Measurements from ENCODE around the gene CAPZA1. TPM values are rescaled to one million over a fixed set of nuclear protein-coding genes. Genes with fewer than 3 reads are reported as not detected.

CAPZA1 gene
- total RNA-seq, 1 donor from 2014 or later = 35.3 TPM

DNA sequence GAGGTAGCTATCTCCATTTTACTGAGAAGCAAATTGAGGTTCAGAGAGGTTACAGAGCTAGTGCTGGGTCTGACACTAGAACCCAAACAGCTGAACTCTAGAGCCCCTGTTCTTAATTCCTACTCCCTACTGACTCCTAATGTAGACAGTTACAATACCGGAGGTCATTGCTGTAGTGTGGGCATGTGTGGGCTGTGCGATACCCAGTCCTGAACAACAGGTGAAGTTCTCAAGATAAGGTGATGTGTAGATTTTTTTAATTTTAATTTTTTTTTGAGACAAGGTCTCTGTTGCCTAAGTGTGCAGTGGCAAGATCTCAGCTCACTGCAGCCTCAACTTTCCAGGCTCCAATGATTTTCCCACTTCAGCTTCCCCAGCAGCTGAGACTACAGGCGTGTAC is 88.9 kb downstream of the CAPZA1 start:
- DNase-seq (ENCODE audit: low spot score) = no peak
- intact Hi-C loops (cut with DNase I) = no loop called here

DNA sequence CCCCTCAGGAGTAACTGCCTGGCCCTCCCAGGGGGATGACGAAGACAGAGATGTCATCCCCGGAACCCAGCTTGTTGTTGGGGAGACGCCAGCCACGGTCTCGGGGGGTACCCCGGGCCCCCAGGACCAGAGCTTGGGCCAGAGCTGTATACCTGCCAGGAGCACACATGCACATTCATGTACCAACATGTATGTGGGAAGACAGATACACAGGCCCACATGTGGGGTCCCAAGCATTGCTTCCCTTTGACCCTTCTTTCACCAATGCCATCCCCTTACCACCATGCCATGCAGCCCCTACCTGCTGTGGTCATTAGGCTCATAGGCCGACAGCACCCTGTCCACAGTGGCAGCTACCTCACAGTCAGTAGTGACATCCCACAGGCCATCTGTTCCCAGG is 90.5 kb downstream of the CAPZA1 start:
- intact Hi-C loops (cut with DNase I) = no loop called here
- DNase-seq (ENCODE audit: low spot score) = no peak

DNA sequence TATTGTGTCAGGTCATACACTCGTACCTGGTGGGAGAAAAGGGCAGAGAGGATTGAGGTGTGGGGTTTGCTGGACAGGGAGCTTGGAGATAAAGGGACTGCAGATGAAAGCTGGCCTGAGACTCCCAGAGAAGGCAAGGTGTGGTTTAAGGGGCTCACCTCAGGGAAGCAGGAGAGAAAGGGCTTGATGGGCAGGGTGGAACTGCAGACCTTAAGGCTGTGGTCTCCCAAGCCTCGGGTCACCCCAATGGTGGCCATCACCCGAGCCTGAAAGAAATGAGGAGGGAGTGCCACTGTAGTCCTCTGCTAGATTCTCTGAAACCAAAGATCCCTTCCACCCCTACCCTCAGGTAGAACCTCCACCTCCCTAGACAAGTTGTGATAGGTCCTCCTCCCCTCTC is 91.0 kb downstream of the CAPZA1 start:
- DNase-seq (ENCODE audit: low spot score) = peak; percentile 9
- intact Hi-C loops (cut with DNase I) = no loop called here

DNA sequence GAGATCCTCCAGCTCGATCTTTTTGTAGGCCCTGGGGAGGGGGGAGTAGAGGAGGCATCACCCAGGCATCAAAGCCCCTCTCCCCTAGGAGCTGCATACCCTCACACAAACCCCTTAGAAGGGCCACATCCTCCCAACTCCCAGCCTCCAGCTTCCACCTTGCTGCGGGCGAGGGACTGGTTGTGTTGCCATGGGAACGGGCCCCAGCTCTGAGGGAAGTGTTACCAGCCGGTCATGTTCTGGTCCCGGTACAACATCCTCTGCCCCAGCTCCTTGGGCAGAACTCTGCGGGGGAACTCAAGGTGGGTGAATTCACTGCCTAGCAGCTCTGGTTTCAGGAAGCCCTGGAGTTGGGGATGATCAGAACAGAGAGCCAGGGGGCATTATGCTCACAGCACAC is 91.4 kb downstream of the CAPZA1 start:
- peak; percentile 59 for DNase-seq (ENCODE audit: low spot score)
- intact Hi-C loops (cut with DNase I) = no loop called here

DNA sequence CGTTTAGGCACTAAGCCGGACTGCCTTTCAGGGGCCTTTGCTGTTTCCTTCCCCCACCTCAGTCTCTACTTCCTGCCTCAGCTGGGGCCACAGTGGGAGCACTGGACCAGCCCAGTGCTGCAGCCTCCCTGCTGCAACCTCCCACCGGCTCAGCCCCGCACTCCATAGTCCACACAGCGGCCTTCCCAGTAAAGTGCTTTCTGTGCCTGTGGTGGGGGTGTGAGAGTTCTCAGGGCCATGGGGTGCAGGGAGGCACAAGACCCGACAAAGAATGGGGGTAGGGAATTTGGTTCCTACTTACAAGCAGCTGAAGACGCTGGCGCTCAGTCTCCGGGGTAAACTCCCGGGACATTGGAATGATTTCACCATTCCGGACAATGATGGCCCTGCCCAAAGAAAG is 92.0 kb downstream of the CAPZA1 start:
- intact Hi-C loops (cut with DNase I) = no loop called here

DNA sequence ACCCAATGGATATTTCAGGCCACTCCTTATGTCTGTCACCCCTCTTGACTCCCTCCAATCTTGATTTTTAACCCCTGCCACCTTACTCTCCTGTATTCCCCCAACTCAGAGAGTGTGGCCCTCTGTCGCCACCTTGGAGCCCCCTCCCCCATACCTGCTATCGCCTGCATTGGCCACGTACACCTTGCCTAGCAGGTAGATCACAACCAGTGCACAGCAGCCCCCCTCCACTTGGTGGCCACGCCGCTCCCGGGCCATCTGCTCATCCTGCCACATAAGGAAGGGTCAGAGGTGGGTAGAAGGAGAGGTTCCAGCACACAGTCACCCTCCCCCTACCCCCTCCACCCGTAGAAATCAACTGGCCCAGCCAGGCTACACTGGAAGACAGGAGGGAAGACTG is 92.6 kb downstream of the CAPZA1 start:
- intact Hi-C loops (cut with DNase I) = no loop called here
- peak; percentile 59 for DNase-seq (ENCODE audit: low spot score)

More for the DNA sequence above, 92.0 kb downstream of the CAPZA1 start:
- peak; percentile 60 for DNase-seq (ENCODE audit: low spot score)

DNA sequence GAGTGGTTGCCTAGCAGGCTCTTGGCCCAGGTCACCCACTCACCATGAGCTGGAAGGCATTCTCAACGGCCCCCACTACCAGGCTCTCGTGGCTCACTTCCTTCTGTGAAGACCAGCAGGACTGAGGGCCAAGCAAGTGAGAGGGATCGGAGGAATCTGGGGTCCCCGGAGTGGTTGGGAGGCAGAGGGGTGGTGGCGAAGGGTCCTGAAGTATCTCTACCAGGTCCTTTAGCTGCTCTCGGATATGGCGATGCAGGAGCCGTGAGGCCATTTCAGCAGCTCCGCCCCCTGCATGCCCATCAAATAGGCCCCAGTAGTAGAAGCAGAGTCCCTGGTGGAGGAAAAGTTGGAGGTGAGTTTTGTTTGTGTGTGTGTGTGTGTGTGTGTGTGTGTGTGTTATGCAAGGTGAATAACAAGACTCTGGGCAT is 93.1 kb downstream of the CAPZA1 start:
- intact Hi-C loops (cut with DNase I) = no loop called here
- peak; percentile 68 for DNase-seq (ENCODE audit: low spot score)

DNA sequence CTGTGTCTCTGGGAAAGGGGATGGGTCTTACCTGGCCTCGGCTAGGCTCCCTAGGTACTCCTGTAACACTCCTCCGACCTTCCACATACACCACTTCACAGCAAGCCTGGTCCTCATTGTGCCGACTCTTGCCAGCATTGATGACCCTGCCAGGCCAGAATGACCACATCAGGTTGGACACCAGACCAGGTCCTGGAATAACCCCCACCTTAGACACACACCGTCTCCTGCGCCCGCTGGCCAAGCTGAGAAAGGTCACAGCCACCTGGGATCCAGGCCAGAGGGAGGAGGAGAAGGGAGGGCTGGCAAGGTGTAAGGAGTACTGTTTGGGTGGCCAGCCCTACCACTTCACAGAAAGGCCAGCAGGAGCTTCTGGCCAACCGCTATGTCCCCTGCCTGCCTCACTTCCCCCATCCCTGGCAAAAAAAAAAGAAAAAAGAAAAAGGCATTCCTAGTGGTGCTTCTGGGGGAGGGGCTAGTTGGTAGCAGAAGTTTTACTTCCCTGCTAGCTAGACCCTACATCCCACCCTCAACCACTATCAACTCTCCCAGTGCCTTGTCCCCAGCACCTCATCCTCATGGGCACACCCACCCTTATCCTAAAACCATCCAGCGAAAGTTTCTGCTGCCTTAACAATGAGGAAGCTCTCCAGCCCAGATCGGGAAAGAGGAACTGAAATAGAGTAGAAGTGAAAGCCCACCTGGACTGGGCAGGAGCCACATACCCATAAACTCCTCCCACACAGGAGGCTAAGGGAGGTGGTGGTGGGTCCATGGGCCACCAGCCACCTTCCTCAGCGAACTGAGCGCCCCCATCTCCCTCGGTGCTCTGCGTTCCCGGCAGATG is 94.1 kb downstream of the CAPZA1 start:
- DNase-seq (ENCODE audit: low spot score) = peak; percentile 73
- intact Hi-C loops (cut with DNase I) = loop anchor here (2.0 kb wide), 1 partner anchor 323 kb away; no protein-coding TSS in a partner anchor

DNA sequence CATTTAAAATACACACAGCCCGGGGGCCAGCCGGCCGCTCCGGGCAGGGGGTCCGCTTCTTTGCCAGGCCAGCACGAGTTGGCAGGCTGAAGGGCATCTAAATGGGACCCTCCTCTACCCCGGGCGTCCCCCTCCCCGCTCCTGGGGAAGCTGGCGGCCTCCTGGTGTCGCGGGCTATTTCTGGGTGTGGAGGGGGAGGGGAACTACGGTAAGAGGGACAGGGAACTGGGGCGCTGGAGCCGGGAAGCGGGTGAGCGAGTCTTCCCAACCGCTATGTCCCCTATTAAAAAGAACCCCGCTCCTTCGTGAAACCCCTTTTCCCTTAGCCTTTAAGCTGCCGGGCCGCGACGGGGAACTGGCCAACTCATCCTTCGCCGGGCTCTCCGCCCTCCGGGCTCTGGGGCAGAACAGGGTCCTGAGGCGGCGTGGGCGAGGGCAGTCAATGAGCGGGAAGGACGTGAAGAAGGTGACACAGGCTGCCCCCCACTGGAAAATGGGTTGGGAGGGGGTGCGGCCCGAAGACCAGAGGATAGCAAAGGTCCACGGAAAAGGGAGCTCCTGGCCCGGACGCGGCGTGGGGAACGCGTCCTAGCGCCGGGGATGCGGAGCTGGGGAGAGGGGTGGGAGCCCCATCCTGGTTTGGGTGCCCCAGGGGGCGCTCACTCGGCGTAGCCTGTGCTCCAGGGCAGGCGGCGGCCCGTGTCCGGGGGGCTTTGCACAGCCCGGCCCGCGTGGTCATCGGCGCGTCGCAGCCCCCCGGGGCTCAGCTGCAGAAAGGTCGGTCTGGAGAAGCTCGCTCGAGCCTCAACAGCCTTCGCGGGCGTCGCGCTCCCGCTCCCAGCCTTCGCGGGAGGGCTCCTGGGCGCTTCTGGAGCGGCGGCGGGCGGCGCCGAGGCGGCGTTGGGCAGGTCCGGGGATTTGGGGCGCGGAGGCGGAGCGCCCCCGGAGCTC is 95.0 kb downstream of the CAPZA1 start:
- DNase-seq (ENCODE audit: low spot score) = peak; percentile 76
- intact Hi-C loops (cut with DNase I) = loop anchor here (1.0 to 5.0 kb wide), 4 partner anchors 14 to 324 kb away; partner anchors contain the start of gene SLC16A1

DNA sequence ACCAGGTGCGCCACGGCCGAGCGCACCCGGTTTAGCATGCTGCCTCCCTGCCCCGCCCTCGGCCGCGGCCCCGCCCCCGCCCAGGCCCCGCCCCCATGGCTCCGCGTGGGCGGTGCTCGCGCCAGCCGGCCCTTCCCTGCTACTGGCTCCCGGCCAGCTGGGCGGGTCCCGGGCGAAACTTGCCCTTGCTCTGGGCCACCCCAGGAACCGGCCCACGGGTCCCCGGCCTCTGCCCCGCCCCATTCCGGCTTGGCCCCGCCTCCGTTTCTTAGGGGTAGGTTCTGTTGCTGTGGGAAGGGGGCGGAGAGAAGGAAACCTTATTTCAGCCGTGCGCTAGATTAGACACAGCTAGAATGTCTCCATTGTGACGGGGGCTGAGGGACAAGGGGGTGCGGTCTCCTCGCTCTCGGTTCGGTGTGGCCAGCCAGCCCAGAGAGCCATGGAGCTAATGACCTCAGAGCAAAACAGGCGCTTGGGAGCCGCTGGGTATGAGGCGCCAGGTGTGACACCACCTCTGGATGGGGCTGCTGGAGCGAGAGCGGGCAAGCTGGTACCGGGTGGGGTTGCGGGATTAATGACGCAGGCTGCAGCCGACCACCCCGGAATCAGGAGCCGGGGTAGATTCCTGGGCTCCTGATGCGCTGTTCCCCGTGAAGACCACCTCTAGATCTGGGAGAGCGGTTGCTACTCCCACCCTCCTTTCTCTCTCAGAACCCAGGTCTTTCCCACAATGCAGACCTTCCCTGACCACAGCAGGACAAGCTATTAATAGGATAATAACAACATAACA is 95.8 kb downstream of the CAPZA1 start, which contains the start of gene PPM1J:
Gene PPM1J, minus strand, starts transcription at position 69 of the 790 bp plus-strand sequence. Its CDS starts 31 bp downstream, at position 38.
- DNase-seq (ENCODE audit: low spot score) = peak; percentile 99
- intact Hi-C loops (cut with DNase I) = loop anchor here (1.0 to 5.0 kb wide), 6 partner anchors 15 to 357 kb away; partner anchors contain the start of genes LRIG2 and SLC16A1

DNA sequence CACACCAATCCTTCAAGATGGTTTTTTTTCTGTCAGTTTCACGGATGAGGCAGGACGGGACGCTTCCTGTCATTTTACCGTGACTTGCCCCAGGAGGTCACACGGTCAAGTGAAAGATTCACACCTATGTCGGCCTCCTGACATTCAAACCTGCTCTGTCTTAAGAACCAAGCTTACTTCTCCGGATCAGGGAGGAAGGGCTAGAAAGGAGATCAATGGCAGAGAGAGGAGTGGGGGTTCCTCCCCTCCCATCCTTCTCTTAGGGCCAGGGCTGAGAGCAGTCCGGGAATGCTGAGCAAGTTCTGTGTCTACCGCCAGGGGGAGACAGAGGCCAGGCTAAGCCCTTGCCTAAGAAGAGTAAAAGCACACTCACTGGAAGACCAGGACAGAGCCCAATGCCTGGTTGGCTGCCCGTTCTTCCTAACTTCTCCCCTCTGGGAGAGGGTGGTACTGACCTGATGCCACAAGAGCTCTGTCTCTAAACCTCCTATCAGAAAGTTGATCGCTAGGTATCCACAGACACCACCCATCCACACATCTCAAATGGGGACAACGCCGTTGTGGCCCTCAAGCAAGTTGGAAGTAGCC is 96.6 kb downstream of the CAPZA1 start:
- intact Hi-C loops (cut with DNase I) = loop anchor here (1.0 to 5.0 kb wide), 4 partner anchors 161 to 357 kb away; partner anchors contain the start of genes LRIG2 and SLC16A1
- peak; percentile 91 for DNase-seq (ENCODE audit: low spot score)

DNA sequence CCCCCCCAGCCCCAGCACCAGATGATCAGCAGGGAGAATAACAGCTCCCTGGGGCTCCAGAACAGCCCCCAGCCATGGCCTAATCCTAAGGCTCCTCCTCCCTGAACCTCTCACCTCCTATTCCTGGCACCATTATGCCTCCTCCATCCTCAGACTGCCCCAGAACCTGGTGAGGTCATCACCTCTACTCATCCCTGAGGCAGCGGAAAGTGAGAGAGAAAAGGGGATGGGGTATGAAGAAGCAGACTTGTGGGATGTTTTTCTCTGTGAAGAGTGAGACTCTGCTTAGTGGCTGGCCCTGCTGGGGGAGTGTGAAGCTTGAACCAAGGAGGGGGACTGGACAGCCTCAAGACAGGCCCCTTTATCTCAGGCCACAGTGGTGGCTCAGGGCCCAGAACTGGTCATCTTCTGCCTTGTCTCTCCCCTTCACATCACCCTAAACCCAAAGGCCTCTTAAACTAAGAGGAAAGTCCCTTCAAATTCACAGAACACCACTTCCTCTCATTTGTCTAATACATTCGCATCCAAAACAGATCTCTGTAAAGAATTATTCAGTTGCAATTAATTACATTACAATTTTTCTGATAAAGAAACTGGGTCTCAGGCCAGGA is 97.7 kb downstream of the CAPZA1 start:
- no peak for DNase-seq (ENCODE audit: low spot score)
- intact Hi-C loops (cut with DNase I) = loop anchor here (2.0 to 5.0 kb wide), 3 partner anchors 160 to 355 kb away; partner anchors contain the start of genes LRIG2 and SLC16A1

DNA sequence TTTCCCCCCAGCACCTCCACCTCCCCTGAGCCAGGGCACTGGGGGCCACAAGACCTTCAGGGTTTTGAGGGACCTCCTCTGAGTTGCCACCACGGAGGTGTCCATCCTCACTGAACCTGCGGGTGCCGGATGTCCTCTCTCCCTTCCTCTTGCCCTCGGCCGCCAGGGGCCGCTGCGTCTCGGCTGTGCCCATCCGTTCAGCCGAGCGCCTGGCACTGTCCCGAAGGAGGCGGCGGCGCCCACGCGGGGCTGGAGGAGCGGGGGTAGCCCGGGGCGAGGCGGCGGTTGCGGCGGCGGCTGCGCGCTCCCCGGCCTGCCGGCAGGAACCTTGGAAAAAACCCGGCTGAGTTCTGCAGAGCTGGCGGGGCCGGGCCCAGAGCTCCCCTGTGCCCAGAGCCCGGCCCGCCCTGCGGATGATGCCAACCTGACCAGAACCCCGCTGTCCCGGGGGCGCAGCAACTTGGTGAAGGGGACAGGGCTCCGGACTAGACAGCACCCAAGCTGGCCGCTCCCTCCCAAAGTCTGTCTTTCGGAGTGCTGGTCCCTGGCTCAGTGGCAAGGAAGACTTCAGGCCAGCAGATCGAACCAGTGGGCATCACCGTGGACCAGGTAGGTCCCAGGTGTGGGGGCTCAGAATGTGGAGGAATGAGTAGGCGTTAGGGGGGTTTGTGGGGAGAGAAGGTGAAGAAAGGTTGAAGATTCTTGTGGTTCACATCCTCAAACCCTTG is 99.2 kb downstream of the CAPZA1 start:
- intact Hi-C loops (cut with DNase I) = loop anchor here (1.0 to 5.0 kb wide), 3 partner anchors 85 to 238 kb away; partner anchors contain the start of gene SLC16A1
- DNase-seq (ENCODE audit: low spot score) = peak; percentile 92

DNA sequence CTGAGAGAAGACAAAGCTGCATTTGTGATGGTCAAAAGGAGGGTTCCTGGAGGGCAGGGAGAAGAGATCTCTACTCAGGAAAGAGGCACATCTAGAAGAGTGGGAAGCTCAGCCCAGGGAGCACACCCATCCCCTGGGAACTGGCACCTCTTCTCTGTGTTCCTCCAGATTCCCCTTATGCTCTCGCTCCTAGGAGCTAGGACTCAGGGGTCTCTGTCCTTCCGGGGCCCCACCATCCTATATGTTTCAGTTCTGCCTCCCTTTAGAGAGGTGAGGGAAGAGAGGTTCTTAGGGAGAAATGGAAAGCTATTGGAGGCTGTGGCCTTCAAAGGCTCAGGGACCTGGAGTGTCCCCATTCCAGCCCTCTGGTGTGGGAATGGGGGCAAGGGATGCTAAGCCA is 100.1 kb downstream of the CAPZA1 start:
- DNase-seq (ENCODE audit: low spot score) = no peak

DNA sequence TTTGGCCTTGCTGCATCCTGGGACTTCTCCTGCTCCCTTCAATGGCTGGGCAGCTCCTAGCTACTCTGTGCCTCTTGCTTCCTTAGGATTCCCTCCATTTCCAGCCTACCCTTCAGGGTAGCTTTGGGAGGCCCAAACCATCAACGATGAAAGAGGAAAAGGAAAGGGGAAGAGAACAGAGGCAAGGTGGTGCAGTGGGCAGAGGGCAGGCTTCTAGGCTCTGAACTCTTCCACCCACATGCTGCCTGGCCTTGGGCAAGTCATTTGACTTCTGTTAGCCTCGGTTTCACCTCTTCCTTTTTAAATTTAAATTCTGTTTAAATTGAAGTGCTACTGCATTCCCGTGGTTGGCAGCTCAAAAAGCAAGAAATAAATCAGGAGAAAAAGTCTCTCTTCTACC is 101.2 kb downstream of the CAPZA1 start:
- DNase-seq (ENCODE audit: low spot score) = no peak
- intact Hi-C loops (cut with DNase I) = no loop called here

More for the DNA sequence above, 100.1 kb downstream of the CAPZA1 start:
- intact Hi-C loops (cut with DNase I) = loop anchor here (5.0 kb wide), 2 partner anchors 158 to 238 kb away; partner anchors contain the start of gene SLC16A1
